Hematopoietic multipotent progenitor cell treated with erythropoietin and hydrocortisone succinate and interleukin-3 and kit ligand, for 17 days (in vitro differentiated cells): Measurements from ENCODE around the gene OLFML1.

ENCODE experiments used
- DNase-seq: peaks from one replicate; pipeline ENCODE4 v3.0.0-alpha.2; 2015; ENCODE audit warnings: low spot score

OLFML1 gene

DNA sequence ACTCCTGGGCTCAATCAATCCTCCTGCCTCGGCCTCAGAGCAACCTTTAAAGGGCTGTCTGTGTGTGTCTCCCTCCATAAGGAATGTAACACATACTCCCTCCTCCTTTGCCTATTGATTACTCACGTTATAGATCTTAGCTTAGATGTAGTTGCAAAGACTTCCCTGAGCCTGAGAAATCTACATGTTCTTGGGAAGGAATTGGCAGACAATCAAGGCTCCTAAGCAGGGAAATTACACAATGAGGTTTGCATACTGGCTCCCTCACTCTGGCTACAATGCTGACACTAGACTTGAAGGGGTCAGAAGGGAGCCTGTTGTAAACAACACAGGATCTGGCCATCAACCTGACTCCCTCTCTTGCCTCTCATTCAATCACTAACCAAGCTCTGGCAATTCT, 5.2 kb upstream of the OLFML1 start:
- no peak for DNase-seq

DNA sequence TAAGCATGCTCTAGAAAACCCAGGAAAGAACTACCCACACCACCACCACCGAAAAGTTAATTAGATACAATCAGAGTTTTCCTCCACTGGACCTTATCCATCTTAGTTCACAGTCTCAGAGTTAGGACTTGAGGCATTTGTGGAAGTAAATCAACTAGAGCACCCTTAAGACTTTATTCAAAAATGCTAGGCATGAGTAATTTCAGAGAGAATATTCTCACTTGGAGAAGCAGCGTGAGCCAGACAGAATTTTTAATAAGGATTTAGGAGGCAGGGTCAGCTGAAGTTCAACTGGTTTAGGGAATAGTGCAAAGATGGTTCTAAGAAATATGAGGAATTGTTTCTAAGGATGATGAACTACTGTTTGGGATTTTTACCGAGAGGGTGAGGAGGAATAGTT, 1.2 kb upstream of the OLFML1 start:
- no peak for DNase-seq

GRCh38 chr11:7484645-7485044, 661 bp upstream of the OLFML1 start:
- DNase-seq: no peak

- DNase-seq: no peak
Measured at GRCh38 chr11:7486098-7486780, 933 bp downstream of the OLFML1 start.

- DNase-seq: no peak
Measured at GRCh38 chr11:7486781-7487140, 1.5 kb downstream of the OLFML1 start.

DNA sequence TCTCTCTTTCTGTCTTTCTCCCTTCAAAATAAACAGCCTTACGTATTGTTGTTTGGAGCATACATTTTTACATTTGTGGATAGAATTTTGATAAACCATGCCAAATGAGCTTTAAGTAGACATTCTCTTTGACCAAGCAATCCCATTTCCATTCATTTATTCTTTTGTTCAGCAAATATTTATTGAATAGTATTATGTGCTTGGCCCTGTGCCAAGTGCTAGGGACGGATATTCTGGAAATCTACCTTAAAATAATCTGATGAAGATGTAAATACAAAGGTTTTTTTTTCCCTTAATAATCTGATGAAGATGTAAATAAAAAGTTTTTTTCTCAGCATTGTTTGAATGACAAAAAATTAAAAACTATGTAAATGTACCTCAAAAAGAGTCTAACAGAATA, 2.1 kb downstream of the OLFML1 start:
- DNase-seq: no peak

DNA sequence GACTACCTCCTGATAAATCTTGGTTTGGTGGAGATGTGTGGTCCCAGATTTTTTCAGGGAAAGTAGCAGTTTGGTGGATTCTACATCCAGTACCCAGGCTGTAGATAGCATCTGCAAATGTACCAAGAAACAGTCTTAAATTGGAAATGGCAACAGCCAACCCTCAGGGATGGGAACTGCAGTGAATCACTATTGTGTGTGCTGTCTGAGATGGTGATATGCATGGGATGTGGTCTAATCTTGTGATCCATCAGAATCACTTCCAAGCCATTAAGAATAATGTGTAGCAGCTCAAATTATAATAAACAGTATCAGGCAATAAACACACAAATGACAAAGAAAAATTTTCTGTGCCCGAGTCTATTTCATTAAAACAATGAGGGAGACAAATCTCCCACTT, 3.4 kb downstream of the OLFML1 start:
- no peak for DNase-seq

DNA sequence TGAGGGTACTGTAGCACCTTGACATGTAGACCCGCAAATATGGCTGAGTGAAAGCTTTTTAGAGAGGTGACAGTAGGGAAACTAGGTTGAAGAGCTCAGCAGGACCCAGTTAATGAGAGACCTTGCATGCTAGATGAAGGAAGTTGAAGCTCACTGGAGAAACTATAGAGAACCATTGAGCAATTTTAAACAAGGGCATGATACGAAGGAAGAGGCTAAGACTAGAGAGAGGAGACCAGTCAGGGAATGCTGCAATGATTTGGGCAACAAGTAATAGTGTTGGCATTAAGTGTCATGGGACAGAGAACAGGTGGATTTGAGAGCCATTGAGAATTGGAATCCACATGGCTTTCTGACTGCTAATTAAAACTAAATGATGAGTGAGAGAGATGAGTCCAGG, 4.1 kb downstream of the OLFML1 start:
- no peak for DNase-seq

DNA sequence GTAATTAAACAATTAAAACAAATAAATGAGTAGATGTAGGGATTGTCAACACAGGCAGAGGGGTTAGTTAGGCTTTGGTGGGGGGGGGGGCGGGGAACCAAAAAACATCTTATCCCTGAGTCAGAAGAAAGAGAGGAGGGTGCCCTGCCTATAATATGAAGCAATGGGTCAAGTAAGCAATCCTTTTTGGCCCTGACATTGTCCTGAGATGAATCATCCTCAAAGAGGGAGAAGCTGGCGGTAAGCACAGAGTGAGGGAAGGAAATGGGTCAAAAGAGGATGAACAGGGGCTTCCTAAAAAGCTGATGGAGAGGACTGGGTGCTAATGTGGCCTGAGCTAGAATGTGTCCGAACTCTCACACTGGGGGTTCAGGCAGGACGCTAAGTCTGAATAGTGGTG, 4.7 kb downstream of the OLFML1 start:
- no peak for DNase-seq

- DNase-seq: no peak
Measured at GRCh38 chr11:7490535-7490934, 5.2 kb downstream of the OLFML1 start.

- no peak for DNase-seq
Measured at GRCh38 chr11:7492253-7492652, 6.9 kb downstream of the OLFML1 start.

GRCh38 chr11:7493670-7494069, 8.4 kb downstream of the OLFML1 start:
- no peak for DNase-seq

- peak; percentile 19 for DNase-seq
Measured at GRCh38 chr11:7494086-7494745, 8.9 kb downstream of the OLFML1 start.

GRCh38 chr11:7495882-7496551, 10.7 kb downstream of the OLFML1 start:
- DNase-seq: no peak

DNA sequence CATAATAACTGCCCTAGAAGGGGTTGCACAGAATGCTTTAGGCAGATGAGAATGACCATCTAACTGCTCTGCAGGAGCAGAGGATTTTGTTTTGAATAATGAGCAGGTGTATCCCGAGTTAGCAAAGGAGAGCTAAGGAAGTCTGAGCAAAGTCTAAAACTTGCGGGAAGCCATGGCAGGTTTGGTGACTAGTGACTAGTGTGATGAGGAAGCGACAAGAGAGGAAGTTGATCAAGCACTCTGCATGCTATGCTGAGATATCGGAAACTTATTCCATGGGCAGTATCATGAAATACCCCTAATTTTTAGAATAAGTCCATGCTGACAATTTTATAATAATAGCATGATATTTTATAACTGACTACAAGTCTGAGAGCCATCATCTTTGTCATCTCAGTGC, 12.9 kb downstream of the OLFML1 start:
- no peak for DNase-seq

DNA sequence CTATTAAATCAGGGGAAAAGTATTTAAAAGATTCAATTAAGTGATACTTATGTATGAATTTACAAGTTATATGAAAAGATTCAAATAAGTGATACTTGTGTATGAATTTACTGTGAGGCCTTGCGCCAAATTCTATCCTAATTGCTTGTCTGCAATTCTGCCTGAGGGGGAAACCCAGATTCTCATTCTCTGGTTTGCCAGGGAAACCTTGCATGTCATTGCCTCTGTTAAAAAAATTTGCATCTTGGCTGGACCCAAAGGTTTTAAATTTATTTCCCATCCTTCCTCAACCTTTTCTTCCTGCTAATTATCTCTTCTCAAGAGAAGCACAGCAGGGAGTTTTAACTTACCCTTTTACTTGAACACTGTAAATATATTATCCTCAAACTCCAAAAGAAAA, 13.8 kb downstream of the OLFML1 start:
- no peak for DNase-seq

- no peak for DNase-seq
Measured at GRCh38 chr11:7500251-7500650, 14.9 kb downstream of the OLFML1 start.

GRCh38 chr11:7501251-7501650, 15.9 kb downstream of the OLFML1 start:
- no peak for DNase-seq

- no peak for DNase-seq
Measured at GRCh38 chr11:7501894-7502293, 16.6 kb downstream of the OLFML1 start.

DNA sequence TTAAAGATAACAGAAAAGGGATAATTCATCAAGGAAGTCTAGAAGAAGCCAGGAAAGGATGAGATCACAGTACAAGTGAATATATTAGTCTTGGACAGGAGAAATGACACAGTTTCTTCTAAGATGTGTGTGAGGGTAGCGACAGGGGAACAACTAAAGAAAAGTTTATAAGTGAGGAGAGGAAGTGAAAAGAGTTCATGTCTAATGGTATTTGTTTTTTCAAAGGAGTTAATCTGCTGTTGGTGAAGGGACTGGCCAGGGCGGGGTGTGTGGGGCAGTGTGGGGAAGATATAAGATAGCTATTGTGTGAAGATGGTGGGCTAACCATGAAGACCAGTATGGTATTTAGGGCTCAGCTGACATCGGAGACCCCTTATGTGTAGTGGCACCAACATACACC, 20.9 kb downstream of the OLFML1 start:
- no peak for DNase-seq

DNA sequence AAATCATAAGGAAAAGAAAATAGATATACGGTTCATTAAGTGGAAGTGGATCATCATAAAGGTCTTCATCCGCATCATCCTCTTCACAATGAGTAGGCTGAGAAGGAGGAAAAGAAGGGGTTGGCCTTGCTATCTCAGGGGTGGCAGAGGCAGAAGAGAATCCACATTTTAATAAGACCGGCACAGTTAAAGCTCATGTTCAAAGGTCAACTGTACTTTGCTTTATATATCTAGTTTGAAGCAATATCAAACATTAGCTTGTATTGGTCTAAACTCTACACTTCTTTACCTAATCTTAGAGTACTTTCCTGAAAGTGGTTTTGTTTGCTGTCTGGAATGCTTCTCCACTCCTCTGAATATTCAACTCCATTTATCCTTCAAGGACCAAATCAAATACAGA, 22.8 kb downstream of the OLFML1 start:
- DNase-seq: no peak

GRCh38 chr11:7509966-7510365, 24.7 kb downstream of the OLFML1 start:
- DNase-seq: no peak

GRCh38 chr11:7511401-7511800, 26.1 kb downstream of the OLFML1 start:
- no peak for DNase-seq
